ENCODE measurements around the gene CNTN4.

Gene CNTN4

GRCh38 chr3:2823437-2824211 is 725.0 kb downstream of the CNTN4 start:
- DNase-seq: no peak

GRCh38 chr3:2826036-2826435 is 727.4 kb downstream of the CNTN4 start:
- no peak for DNase-seq

- no peak for DNase-seq
Observed at GRCh38 chr3:2826453-2826852, 727.8 kb downstream of the CNTN4 start.

- DNase-seq: no peak
Observed at GRCh38 chr3:2837239-2837638, 738.6 kb downstream of the CNTN4 start.

GRCh38 chr3:2837910-2838309 is 739.2 kb downstream of the CNTN4 start:
- DNase-seq: no peak

- no peak for DNase-seq
Observed at GRCh38 chr3:2838546-2839157, 740.0 kb downstream of the CNTN4 start.

- no peak for DNase-seq
Observed at GRCh38 chr3:2839876-2840275, 741.2 kb downstream of the CNTN4 start.

GRCh38 chr3:2847062-2847841 is 748.6 kb downstream of the CNTN4 start:
- no peak for DNase-seq

- DNase-seq: no peak
Observed at GRCh38 chr3:2849092-2849491, 750.4 kb downstream of the CNTN4 start.

- DNase-seq: no peak
Observed at GRCh38 chr3:2850701-2851100, 752.0 kb downstream of the CNTN4 start.

GRCh38 chr3:2851361-2851760 is 752.7 kb downstream of the CNTN4 start:
- no peak for DNase-seq

- no peak for DNase-seq
Observed at GRCh38 chr3:2851835-2852234, 753.2 kb downstream of the CNTN4 start.

GRCh38 chr3:2853651-2854050 is 755.0 kb downstream of the CNTN4 start:
- no peak for DNase-seq

GRCh38 chr3:2856138-2857133 is 757.8 kb downstream of the CNTN4 start:
- no peak for DNase-seq

GRCh38 chr3:2860626-2861025 is 762.0 kb downstream of the CNTN4 start:
- DNase-seq: no peak

- DNase-seq: no peak
Observed at GRCh38 chr3:2861120-2861519, 762.5 kb downstream of the CNTN4 start.

GRCh38 chr3:2861920-2862319 is 763.3 kb downstream of the CNTN4 start:
- DNase-seq: no peak

- no peak for DNase-seq
Observed at GRCh38 chr3:2862366-2862765, 763.7 kb downstream of the CNTN4 start.

GRCh38 chr3:2863127-2863526 is 764.5 kb downstream of the CNTN4 start:
- DNase-seq: no peak

GRCh38 chr3:2869905-2870304 is 771.2 kb downstream of the CNTN4 start:
- no peak for DNase-seq

GRCh38 chr3:2870724-2871333 is 772.2 kb downstream of the CNTN4 start:
- DNase-seq: no peak

- no peak for DNase-seq
Observed at GRCh38 chr3:2872884-2873283, 774.2 kb downstream of the CNTN4 start.

All from activated CD4-positive, alpha-beta T cell treated with anti-CD3 and anti-CD28 coated beads for 1 hour (primary cell).